ENCODE measurements around the gene PPP2R2C.

The PPP2R2C gene

DNA sequence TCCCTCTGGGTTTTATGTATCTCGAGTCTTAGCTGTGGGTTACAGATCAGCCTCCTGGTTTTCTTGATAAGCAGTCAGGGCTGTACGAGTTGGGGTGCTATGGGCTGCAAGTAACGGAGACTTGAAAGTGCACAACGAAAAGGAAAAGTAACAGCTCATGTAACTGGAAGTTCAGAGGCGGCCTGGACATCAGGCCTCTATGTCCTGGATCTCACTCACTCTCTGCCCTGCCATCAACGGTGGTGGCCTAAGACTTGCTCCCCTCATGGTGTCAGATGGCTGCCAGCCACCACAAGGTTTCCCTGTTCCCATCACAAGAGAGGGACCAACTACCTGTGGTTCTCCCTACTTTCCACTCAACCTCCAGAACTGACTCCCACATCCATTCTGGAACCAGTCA, 4.8 kb downstream of the PPP2R2C start:
- DNase-seq, result no peak

DNA sequence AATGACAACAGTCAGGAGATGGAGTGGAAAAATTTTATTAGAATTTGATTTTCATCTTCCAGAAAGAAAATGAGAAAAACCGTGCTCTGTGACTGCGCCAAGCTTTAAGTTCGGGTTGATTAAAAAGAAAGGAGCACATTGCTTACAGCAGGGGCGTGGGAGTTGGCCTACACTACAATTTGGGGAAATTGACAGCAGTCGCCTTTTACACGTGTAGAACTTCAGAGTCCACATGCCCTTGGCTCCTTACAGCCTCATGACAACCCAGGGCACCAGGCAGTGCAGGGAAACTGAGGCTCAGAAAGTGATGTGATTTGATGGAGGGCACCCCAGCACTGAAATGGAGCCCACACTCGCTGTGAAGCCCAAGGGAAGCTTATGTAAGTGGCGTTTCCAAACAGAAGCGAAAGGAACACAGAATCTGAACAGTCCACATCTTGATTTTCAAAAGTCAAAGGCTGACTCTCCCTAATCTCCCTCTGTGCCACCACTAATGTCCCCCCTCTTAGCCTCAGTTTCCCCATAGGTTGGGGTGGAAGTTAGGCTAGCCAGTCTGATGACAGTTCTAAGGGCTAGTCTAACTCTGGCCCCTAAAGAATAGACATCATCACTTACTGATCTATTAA, 5.5 kb downstream of the PPP2R2C start:
- no peak for DNase-seq

DNA sequence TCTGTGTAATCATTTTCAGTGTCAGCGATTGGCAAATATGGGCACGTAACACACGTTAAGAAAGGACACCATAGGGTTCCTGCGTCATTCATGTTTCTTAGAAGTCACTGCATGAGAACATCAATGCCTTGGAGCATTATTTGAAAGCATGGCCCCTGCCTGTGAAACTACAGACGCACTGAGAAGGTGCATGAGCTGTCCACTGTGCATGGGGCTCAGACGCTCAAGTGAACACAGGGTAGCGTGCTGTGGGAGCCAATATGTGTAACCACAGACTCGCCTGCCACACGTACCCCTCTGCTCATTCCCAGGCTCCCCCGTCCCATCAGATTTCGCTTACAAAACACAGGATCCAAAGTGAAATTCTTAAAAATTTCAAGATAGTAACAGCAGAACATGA, 6.5 kb downstream of the PPP2R2C start:
- no peak for DNase-seq

DNA sequence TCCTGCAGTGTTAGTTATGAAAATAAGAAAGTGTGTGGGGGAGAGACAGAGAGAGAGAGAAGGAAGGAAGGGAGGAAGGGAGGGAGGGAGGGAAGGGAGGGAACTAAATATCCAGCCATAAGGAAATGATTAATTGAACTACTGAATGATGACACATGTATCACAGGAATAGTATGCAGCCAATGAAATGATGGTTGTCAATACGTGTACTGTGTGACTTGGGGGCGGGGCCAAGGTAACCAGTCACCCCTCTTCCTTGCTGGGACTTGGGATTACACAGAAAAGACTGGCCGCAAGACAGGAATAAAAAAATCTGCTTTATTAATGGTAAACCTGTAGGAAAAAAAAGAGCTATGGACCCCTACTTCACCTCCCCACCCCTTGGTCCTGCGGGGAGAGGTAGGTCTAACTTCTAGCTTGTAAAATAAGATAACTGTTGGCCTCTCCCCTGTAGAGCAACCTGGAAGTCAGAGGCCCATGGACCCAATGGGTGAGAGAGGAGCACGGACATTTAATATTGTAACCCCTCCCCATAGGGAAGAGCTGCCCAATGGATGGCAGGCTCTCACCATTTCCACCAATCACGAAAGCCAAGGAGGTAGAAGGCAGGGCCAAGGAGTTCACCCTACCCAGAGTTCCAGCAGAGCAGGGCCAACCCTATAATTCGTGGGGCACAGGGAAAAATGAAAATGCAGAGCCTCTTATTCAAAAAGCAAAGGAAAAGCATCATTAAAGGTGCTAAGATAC, 7.4 kb downstream of the PPP2R2C start:
- no peak for DNase-seq

DNA sequence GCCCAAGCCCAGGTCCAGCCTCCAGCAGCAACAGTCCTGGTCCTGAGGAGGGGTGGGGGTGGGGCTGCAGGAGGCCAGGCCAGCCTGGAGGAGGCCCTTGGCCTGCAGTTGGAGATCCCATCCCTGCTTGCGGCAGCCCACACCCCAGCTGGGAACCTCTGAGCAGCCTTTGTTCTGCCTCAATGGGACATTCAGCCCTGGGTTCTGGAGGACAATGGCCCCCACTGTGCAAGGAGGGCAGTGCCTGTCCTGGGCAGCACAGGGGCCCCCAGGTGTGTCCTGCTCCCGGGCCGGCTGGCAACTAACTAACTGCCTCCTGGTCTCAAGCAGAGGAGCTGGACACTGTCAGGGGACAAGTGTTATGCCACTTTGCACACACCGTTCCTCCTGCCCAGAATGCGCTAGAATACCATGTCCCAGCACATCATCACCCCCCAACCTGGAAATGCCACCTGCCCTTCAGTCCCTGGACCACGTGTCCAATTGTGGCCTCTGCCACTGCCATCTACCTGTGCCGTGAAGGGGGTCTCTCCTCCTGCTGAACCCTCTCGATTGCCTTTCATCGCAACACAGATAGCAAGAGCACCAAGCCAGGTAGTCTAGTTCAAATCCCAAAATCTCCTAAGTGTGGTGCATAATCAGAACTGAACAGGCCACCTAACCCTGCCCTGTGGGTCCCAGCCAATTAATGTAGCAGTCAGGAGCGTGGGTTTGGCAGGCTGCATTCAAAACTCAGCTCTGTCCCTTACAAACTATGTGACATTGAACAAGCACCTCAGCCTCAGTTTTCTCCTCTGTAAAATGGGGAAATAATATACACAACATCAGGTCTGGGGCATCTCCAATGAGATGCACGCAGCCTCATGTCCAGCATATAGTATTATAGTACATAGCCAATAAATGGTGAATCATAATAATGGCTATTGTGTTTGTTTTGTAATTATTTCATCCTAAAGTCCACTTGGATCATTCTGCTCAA, 8.8 kb downstream of the PPP2R2C start:
- DNase-seq, result no peak

DNA sequence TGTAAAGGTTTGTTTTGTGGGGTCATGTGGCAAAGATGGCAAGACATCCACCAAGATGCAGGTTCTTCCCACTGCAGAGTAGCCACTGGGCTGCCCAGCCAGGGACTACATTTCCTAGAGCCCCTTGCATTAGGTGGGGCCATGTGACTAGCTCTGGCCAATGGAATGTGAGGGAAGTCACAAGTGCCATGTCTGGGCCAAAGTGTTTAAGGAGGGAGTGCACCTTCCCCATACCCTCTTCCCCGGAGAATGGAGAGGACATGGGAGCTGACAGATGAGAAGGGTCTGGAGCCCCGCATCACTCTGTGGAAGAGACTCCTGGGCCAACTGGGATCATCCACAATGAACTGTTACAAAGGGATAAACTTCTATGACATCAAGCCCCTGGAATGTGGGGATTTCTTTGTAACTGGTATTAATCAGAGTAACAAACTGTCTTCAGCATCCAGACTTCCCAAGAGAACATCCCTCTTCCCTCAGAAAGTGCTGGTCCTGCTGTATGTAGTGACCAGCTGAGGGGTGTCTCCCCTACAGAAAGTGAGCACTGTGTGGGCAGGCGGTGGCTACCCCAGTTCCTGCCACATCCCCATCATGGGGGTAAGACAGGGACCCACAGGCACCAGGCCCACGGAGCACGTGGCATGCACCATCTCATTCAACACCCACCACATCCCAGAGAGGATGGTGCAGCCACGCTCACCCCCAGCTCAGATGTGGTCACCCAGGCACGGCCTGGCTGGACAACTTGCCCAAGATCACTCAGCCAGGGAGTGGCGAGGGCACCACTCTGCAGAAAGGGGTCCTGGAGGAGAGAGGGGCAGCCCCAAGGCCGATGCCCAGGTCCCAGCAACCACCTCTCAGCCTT, 10.9 kb downstream of the PPP2R2C start:
- DNase-seq, result no peak

DNA sequence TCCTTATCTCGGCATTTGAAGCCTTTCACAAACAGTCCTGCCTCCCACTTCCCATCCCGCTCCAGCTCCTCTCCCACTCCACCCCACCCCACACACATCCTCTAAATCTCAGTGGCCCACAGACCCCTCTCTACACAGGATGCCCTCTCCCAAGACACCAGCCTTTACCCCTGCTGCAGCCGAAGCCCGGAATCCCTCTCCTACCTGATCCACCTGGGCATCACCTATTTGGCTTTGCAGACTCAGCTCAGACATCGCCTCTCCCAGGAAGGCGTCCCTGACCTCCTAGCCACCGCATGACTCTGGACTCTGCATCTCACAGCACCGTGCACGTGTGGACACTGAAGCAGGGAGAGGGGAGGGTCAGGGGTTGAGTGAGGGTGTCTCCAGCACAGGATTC, 11.5 kb downstream of the PPP2R2C start:
- DNase-seq, result no peak

DNA sequence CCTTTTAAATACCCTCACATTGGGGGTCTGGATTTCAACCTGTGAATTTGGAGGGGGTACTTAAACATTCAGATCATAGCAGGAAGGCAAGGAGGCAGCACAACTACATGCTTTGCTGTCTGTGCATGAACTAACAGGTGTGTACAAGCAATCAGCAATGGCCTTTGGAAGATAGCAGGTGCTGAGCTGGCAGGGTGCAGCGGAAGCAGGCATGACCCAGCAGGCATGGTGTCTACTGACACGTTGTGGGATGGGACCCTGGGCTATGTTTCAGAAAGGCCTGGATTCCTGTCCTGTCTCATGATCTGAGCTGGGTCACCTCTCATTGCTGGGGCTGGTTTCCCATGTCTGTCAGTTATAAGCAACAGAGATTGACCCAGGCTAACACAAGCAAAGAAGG, 13.9 kb downstream of the PPP2R2C start:
- DNase-seq, result no peak

DNA sequence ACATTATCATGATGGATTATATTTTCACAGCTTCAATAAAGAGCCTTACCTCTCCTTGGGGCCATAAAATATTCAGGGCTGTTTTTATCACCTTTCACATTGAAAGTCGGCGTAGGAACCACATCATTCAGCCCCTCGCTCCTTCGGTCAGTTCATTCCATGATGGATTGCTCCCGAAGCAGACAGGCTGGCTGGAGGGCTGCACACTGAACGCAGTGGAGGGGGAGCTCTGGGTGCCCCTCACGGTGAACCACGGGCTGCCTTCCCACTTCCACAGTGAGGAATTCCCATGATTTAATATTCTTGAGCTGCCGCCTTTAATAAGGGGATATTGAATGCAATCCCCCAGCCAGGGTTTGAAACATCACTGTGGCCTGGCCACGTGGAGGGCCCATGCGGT, 16.0 kb downstream of the PPP2R2C start:
- DNase-seq, result no peak

DNA sequence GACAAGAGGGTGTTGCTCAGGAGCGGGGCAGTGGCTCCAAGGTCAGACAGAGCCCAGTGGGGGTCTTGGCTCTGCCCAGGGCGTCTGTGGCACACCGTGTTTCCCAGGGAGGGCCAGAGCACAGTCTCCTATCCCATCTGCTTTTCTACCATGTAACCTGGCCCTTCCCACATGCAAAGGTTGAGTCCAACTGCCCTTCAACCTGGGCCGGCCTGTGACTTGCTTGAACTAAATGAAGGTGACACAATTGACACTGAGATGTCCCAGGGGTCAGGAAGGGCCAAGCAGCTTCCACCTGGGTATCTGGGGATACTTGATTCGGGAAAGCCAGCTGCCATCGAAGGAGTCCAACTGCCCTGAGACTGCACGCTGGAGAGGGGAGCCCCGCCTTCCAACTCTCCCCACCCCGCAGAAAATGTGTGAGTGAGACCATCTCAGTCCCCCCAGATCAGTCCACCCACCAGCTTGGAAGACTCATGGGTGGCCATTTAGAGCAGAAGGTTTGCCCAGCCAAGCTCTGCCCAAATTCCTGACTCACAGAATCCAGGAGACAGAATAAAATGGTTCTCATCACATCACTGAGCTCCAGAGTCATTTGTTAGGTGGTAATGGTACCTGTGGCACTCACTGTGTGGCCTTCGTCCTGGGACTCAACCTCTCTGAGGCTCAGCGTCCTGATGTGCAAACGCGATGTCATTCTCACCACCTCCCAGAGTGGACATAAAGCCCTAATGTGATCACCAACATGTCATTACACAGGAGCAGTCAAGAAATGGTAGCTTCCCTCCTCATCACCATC, 18.1 kb downstream of the PPP2R2C start:
- DNase-seq, result no peak

DNA sequence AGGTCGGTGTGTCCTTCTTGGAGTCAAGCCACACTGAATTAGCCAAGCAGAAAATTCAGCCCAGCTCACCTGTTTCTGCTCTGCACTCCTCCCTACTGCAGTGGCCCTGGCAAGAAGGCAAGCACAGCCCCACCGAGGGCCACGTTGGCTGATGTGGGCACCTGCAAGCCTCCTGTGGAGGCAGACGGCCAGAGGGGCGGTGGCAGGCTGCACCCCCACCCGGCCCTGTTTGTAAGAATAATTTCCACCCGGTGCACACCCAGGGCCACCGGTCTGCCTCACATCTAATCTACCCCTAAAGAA, 18.8 kb downstream of the PPP2R2C start:
- no peak for DNase-seq

DNA sequence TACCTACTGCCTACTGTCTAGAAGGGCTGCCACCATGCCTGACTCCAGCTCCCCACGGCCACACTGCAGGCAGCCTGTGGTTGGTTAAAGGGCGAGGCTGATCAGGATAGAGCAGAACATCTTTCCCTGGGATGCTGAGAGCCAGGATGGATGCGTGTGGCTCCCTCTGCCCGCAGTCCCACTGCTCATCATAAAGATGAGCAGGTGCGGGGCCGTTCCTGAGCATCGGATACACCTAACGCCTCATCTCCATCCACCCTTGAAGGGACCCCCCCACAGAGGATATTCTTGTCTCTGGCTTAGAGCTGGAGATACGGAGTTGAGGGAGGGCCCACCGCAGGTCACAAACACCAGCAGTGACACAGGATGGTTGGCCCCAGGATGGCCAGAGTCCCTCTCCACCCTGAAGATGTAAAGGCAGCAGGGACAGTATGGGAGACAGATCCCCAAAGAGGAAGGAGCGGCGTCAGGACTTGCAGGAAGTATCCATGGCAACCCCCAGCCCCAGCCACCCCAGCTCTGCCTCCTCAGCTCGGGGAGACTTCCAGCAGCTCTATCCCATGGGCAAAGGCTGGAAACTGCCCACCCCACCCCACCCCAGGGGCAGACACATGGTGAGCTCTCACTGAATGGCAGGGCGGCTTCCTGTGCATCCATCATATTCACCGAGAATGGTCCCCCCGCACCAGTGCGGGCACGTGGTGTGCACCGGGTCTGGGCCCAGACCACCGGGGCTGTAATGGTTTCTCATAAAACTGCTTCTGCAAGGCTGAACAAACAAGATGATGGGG, 19.3 kb downstream of the PPP2R2C start:
- peak in 2 of 3 experiments; percentile 25 to 64 for DNase-seq

DNA sequence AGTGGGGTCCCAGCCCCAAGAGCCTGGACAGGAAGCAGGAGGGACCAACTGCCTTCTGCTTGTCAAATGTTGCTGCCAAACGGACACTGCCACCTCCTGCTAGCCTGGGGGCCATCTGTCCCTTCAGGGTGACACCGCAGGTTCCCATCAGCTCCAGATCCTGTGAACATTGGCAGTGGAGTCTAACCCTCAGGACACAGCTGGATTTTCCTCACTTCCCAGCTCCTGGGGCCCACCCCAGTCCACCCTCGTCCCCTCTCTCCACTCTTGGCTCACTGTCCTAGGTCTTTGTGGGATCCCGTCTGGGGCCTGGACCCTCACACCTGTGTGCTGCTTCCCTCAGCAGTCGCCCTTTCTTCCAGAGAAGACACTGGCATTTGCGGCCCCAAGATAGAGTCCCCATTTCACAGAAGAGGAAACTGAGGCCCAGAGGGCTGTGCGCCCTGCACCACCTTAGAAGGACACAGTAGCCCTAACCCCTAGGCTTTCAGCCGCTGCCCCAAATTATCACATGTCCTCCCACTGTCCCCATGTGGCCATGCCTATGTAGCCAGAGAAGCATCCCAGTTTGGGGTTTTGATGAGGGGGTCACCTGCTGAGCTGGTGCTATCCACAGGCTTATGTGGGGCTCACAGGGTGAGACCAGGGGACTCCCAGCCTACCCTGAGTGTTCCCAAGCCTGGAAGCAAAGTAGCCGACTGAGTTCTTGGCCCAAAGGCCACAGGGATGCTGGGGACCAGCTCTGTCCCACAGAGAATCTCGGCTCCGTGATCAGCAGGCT, 20.1 kb downstream of the PPP2R2C start:
- DNase-seq, result no peak

DNA sequence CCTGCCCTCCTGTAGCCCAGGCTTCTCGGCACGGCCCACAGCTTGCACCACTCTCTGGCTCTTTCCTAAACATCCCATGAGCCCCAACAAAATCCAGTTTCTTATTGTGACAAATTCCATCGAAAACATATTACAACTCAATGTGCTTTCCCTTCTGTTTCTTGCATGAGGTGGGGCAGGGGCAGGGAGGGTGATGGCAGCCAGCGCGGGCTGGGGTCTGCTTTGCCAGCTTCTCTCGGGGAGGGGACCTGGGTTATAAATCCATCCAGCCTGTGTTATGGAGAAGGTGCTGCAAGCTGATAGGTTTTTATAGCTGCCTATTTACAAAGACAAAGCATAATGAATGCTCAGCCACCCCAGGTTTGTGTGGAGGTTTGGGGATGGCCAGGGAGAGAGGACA, 21.1 kb downstream of the PPP2R2C start:
- no peak for DNase-seq

DNA sequence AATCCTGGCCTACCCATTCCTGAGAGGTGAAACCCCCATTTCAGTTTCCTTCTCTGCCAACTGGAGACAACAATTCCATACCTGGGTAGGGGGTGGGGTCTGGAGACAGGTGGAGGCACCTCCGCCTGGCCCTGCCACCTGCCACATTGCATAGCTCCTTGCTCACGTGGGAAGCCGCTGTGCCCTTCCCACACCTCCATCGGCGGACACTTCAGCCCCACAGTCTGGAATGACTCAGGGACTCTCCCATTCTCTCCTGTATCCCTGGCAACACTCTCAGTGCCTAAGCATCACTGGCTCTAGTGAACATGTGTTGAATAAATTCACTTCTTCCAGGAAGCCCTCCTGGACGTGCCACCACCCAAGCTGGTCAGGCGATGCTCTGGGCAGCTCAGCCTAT, 21.7 kb downstream of the PPP2R2C start:
- no peak for DNase-seq

DNA sequence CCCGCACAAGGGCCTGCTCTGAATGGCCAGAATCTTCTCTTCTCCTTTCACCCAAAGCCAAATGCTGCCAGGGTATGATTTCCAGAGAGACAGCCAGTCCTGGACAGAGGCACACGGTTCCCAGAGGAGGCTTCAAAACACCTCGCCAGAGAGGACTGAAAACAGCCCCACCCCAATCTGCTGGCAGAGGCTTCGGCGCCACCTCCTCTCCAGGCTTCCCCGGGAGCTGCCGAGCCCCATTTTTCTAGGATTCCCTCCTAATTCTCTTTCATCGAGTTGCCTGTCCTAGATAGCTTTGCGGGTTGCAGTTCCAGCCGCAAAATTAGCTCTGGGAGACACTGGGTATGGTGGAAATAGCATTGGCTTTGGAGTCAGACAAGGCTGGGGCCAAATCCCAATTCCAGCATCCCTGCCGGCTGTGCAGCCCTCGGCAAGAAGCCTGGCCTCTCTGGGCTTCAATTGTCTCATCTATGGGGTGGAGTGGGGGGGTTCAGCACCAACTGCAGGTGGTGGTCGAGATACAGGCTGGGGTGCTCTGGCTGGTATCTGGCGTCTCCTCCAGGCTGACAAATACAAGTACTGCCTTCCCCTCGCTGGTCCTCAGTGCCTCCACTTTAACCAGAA, 22.6 kb downstream of the PPP2R2C start:
- DNase-seq, result no peak

DNA sequence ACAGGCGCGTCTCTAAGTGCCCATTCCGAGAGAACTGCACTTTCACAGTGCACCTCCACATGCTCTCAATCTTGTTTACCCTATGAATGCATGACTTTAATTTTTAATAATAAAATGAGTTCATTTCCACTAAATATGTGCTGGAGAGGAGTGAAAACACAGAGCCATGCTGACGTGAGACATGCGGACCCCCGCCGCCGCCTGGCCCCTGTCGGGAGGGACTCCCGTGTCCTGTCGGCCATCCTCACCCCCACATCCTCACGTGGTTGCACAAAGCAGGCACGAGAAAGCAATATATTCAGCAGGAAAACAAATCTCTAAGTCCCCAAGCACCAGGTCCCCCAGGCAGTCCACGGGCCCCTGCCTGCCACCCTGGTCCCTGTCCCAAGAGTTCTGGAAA, 23.1 kb downstream of the PPP2R2C start:
- no peak for DNase-seq

DNA sequence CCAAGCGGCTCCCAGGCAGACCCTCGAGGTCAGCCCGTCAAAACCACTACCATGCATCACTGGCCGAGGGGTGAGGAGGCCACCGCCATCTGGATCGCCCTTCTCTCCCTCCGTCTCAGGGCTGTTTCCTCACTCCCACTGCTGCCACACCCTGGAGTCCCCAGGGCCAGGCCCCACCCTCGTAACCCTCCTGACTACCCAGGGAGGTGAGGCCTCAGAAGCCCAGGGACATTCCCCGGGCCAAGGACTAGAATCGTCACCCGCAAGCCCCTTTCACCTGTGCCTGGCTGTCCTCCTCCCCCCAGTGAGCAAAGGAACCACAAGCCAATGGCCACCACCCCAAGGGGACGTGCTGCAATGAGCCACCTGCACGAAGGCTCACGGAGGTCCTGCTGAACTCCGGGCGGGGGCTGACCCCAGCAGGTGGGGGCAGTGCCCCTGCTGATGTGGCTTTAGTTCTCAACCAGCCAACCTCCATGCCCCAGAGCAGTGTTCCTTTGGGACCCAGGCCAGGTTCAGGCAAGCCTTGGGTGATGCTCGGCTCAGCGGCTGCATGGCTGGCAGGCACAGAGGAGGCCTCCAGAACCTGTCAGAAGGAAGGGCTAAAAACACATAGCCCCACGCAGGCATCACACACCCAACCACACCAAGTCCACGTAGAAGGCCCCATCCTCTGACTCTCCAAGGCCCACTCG, 23.8 kb downstream of the PPP2R2C start:
- no peak for DNase-seq

DNA sequence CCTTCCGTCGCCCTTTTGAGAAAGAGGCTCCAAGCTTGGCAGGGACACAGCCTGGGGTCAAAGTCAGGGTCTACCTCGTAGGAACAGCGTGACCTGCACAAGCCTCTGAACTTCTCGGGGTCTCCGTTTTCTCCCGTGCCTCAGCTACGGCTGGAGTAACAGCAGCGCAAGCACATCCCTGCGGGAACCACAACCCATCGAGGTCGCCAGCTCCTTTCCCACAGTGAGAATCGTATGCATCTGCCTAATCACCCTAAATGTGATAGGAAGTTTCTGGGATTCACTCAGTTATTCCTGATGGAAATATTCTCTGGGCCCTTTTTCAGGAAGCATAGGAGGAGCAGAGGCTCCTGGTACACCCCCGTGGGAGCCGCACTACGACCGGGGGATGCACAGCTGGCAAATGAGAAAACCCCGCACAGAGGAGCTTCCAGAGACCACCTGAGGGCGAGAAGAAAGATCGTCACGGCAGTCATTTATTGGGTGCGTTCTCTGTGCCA, 24.7 kb downstream of the PPP2R2C start:
- no peak for DNase-seq
